Fibroblast of skin of back (primary cell): ENCODE results near the gene BLNK. TPM values are rescaled to one million over a fixed set of nuclear protein-coding genes. Genes with fewer than 3 reads are reported as not detected.
"Not testable (repeated sequence)": the region's sequence is repeated elsewhere in the genome, so short reads cannot be mapped to it uniquely, and the experiment has no call there.

Experiments used
- DNase-seq: peaks from one replicate; pipeline ENCODE4 v3.0.0-alpha.2; 2013
- polyA plus RNA-seq, 2 experiments: library from polyadenylated mRNA; unstranded; fragments of 120-200 nt; gene quantifications; one replicate each; pipeline ENCODE4 v1.2.1, GENCODE V29; 2013; ENCODE audit not compliant: insufficient read length in 2 of 2

Gene BLNK
- polyA plus RNA-seq (2013, experiment 1 of 2; ENCODE audit: insufficient read length), result not detected
- polyA plus RNA-seq (2013, experiment 2 of 2; ENCODE audit: insufficient read length), result not detected

GRCh38 chr10:96271016-96271815 is at the start of gene BLNK:
Gene BLNK, minus strand, starts transcription at chr10:96271569. Its CDS starts 171 bp downstream, at chr10:96271398.
- no peak for DNase-seq

- DNase-seq, result no peak
Observed at GRCh38 chr10:96319754-96320474, 48.5 kb upstream of the BLNK start.

- no peak for DNase-seq
Observed at GRCh38 chr10:96317067-96317833, 45.9 kb upstream of the BLNK start.

- DNase-seq, result no peak
Observed at GRCh38 chr10:96313344-96313743, 42.0 kb upstream of the BLNK start.

GRCh38 chr10:96311180-96311715 is 39.9 kb upstream of the BLNK start:
- no peak for DNase-seq

DNA sequence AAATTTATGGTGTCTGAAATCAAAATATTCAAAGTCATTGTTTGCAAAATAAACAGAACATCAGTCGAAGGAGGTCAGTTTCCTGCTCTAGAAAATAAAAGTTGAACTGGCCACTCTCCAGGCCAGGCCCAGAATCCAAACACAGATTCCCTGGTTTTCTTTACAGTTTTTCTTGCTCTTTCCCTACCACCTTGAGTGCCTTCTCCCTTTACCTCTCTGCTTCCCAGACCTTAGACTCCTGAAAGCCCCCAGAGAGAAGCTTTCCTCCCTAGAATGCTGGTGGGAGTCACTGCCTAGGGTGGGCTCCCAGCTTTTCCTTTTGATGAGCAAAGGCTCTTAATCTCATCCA is 38.9 kb upstream of the BLNK start:
- DNase-seq, result no peak

DNA sequence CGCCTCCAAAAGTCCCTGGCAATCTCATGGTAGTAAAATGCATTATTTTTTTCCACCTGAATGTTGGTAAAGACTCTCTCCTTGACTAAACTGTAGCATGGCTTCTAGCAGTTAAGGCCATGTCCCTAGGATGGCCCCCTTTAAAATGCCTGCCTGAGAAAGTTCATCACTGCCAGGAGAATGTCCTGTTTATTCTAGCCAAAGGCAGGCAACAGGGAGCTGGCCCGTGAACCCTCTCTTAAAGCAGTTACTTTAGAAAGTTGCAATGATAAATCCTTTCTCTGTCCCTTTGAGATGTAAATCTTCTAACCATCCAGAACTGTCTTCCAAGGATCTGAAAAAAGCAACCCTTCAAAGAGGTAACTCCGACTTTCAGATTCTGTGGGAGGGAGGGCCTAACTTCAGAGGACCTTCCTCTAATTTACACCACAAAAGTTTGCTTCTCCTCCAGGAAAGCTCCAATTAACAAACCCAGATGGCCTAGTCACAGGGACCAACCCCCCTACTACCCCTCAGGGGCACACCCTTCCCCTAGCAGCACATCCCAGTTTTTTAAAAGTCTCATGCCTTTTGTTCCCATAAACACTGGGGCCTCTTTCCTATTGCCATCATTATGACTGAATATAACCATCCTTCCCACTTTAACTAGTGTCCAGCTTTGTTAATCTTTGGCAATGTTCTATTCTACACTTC is 38.4 kb upstream of the BLNK start:
- DNase-seq, result no peak

DNA sequence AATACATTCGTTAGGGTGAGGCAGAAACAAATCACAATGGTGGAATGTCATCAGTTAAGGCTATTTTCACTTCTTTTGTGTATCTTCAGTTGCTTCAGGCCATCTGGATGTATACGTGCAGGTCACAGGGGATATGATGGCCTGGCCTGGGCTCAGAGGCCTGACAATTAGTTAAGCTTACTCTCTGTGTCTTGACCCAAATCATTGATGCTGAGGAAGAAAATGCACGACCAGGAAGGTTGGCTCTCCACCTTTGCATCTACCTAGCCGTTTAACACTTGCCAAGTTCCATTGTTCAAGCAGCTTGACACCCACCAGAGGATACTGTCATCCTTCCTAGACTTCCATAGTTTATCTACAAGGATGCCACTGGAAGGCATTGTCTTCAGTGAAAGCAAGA is 37.5 kb upstream of the BLNK start:
- not testable (repeated sequence) for DNase-seq

- no peak for DNase-seq
Observed at GRCh38 chr10:96306516-96306915, 35.1 kb upstream of the BLNK start.

GRCh38 chr10:96305019-96305418 is 33.6 kb upstream of the BLNK start:
- no peak for DNase-seq

- no peak for DNase-seq
Observed at GRCh38 chr10:96304230-96304629, 32.9 kb upstream of the BLNK start, which contains the start of gene DNTT. Gene DNTT, plus strand, starts transcription at chr10:96304434. Its CDS starts 64 bp downstream, at chr10:96304498.

- DNase-seq, result no peak
Observed at GRCh38 chr10:96301616-96302015, 30.2 kb upstream of the BLNK start.

DNA sequence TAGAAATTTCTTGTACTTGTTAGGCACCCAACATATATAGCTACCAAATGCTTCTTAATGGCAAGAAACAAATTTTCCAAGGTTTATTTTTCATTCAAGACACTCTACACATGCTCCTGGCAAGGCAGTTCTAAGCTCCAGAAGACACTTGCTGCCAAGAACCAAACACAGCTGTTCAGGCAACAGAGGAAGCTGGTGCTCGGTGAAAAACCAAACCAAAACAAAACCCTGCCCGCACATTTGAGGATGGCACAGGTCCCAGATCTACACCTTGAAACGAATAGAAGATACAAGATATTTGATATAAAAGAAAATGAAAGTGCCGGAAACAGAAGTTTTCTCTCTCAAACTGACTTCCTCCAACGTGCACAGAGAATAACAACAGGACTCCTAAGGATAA is 28.0 kb upstream of the BLNK start:
- DNase-seq, result no peak

DNA sequence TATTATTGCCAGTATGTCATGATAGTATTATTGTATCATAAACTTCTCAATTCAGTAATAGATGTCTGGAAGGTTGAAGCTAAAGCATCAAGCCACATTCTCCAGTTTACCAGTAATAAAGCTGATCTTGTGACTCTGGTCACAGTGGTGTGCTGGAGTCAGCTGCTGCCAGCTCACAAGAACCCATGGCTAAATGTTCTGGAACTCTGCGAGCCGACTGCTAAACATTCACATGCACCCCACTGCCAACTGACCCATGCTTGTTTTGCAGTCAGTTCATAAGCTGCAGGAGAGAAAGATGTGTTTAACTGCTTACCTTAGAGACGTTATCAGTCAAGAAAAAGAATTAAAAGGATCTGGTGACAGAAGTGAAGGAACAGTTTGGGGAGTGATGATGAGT is 27.0 kb upstream of the BLNK start:
- DNase-seq, result no peak

GRCh38 chr10:96297486-96297885 is 26.1 kb upstream of the BLNK start:
- no peak for DNase-seq

GRCh38 chr10:96295475-96295874 is 24.1 kb upstream of the BLNK start:
- DNase-seq, result no peak

GRCh38 chr10:96292971-96293920 is 21.9 kb upstream of the BLNK start:
- peak; percentile 46 for DNase-seq

- DNase-seq, result no peak
Observed at GRCh38 chr10:96290368-96291133, 19.2 kb upstream of the BLNK start.

GRCh38 chr10:96289218-96289910 is 18.0 kb upstream of the BLNK start:
- DNase-seq, result no peak
